ENCODE data around the gene PAK1IP1.
"Not testable (repeated sequence)": the region's sequence is repeated elsewhere in the genome, so short reads cannot be mapped to it uniquely, and the experiment has no call there.

The PAK1IP1 gene

DNA sequence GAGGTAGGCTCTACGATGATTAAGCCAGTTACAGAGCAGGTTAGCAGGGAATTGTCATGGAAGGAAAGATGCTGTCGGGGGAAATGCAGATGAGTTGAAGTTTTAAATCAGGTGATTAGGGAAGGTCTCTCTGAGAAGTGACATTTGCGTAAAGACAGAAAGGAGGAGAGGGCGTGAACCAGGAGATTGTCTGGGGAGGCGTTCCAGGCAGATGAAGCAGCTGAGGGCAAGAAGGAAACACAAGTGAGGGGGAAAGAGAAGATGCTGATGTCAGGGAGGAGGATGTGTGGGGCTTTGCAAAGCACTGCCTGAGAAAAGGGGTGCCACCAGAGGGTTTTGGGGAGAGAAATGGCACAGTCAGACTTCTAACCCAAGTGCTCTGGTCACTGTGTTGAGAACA lies 50.3 kb downstream of the PAK1IP1 start:
- no peak for DNase-seq

GRCh38 chr6:10746915-10747250 lies 52.1 kb downstream of the PAK1IP1 start:
- DNase-seq, result no peak

- DNase-seq, result peak; percentile 99
These were observed 52.6 kb downstream of the PAK1IP1 start, which contains the start of gene TMEM14B for GRCh38 chr6:10747251-10747972. Gene TMEM14B, plus strand, starts transcription at chr6:10747805. Its CDS starts 1,441 bp downstream, at chr6:10749246.

GRCh38 chr6:10749734-10750133 lies 55.0 kb downstream of the PAK1IP1 start:
- DNase-seq, result no peak

DNA sequence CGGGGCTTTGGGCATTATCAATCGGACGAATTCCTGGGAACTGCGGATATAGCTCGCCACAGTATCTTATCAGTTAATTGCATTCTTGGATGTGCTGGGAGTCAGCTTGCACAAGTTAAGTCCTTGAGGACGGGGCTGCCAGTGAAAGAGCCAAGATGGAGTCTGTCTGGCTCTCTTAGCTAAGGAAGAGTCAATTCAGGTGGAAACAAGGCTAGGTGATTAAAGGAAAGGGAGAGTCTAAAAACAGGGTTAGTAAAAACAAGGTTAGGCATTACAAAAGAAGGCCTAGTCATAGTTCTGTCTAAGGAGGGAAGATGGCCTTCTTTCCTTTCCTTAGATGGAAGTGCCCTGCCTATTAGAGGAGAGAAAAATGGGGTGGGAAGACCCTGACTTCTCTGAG lies 55.8 kb downstream of the PAK1IP1 start:
- DNase-seq, result not testable (repeated sequence)

DNA sequence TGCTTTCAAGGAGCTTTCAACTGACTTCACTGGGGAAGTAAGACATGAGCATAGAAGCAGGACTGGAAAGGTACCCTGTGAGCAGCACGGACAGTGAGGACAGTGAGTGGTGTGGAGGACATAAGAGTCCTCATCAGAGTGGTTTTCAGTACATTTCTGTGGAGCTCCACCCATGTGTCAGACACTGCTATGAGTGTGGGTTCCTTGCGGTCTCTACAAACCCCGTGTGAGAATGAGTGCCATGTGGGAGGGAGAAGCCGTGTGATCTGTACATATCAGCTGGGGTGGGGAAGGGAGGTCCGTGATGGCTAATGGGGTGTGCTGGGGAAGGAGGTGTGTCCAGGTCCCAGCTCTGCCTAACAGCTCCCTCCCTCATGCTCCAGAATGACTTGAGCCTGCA lies 57.0 kb downstream of the PAK1IP1 start:
- not testable (repeated sequence) for DNase-seq

DNA sequence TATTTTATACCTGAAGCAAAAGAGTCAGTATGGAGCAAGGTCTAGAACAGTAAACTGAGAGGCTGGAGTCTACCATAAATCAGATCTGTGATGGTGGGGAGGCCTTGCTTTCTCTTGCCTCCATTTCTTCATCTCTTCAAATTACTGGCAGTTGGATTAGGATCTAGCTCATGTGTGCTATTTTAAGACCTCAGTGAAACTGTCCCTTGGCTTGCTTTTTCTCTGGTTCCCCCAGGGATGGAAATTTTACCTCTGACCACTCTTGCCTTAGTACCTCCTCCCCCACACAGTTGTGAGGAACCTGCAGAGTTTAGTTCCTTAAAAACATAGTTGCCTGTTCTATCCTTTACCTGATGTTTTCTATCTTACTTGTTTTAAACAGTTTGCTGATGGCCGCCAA lies 61.3 kb downstream of the PAK1IP1 start:
- DNase-seq, result no peak

All from islet precursor cell (in vitro differentiated cells).